Mononuclear cell (primary cell): ENCODE results near the gene PEX11G. TPM values are rescaled to one million over a fixed set of nuclear protein-coding genes. Genes with fewer than 3 reads are reported as not detected.

Experiments
- H3K27me3 ChIP-seq: 2 replicates; pipeline ENCODE4 v1.6.0; 2011; ENCODE audit warnings: low read length, control low read depth; ENCODE audit not compliant: insufficient read depth
- H3K4me1 ChIP-seq: 2 replicates; pipeline ENCODE4 v1.5.1; 2011; ENCODE audit warnings: mild to moderate bottlenecking, low read length, control low read depth; ENCODE audit not compliant: insufficient read depth
- H3K4me3 ChIP-seq: 2 replicates; pipeline ENCODE4 v1.5.1; 2011; ENCODE audit warnings: mild to moderate bottlenecking, low read length, moderate library complexity
- H3K9me3 ChIP-seq: 2 replicates; pipeline ENCODE4 v1.5.1; 2011; ENCODE audit warnings: low read depth, mild to moderate bottlenecking, control low read depth, low read length
- total RNA-seq: library from RNA; depleted of rRNA; stranded (reverse); fragments of >200 nt; gene quantifications from one replicate; pipeline ENCODE4 v1.2.3, GENCODE V29; 2012

PEX11G gene
- total RNA-seq, 1 donor = 0.21 TPM

DNA sequence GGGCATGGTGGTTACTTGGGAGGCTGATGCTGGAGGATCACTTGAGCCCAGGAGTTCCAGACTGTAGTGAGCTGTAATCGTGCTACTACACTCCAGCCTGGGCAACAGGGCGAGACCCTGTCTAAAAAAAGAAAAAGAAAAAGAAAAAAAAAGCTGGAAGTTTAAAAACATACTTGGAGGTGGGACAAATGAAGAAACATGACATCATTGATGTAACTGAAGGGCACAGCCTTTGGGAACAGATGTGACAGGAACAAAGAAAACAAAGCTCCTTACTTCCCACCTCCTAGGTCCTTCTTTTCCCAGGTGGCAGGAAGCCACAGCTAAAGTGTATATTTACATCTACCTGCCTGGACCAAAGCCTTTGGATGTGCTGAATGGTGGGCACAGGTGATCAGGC lies 1.9 kb downstream of the PEX11G start:
- H3K9me3 ChIP-seq = no peaks in the 10 kb centered on the region
- peaks cover 43% of the 10 kb centered on the region for H3K4me1 ChIP-seq
- no peaks in the 10 kb centered on the region for H3K27me3 ChIP-seq
- H3K4me3 ChIP-seq = no peak overlapping the region

DNA sequence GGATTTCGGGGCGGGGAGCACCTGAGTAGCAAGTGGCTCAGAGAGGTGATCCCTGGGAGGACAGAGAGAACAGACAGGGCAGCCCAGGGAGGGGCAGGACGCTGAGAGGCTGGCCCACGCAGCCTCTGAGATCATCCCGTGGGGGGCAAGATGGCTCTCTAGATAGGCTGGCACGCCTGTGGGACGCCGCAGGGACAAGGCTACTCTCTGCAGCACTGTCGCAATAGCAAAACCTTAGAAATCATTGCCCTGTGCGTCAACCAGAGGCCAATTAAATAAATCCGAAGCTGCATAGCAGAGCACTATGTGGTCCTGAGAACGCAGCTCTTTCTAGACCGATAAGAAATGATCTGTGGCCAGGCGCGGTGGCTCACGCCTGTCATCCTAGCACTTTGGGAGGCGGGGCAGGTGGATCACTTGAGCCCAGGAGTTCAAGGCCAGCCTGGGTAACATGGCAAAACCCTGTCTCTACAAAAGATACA lies 5.1 kb downstream of the PEX11G start:
- Histone ChIP-seq H3K27me3 (no peaks in the 10 kb centered on the region), H3K4me1 (peaks cover 16% of the 10 kb centered on the region), H3K9me3 (no peaks in the 10 kb centered on the region), H3K4me3 (no peak overlapping the region)

DNA sequence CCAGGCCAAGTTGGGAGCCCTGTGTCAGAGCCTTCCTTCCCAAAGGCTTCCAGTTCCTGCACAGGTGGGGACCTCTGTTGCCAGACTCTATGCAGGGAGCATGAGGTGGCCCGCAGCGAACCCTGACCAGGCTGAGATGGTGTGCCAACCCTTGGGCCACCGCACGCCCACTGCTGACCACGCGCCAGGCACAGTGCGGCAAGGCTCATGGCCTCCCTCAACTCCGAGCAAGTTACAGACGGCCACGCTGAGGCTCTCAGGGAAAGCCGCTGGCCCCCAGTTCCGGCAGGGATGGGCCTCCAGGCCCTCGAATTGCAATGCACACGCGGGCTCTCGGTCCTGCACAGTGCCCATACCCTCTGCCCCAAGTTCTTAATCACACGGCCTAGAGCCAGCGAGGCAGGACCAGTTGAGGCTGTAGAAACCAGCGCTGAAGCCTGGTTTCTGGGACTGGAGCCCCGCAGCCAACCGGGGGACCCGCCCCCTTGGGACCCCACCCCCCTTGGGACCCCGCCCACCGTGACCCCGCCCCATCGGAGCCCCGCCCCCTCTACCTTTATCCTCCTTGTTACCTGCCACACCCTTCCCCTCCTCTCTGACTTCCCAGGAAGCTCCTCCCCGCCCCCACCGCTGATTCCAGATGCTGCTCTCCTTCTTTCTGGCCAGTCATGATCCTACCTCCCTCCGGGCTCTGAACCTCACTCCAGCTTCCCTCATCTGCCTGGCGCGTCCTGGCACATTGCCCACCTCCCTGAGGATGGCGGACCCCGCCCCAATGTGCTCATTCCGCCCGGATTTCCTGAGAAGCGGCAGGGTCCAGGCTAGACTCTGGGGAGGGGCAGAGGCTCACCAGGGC lies 6.0 kb downstream of the PEX11G start:
- peaks cover 9% of the 10 kb centered on the region for H3K4me1 ChIP-seq
- no peaks in the 10 kb centered on the region for H3K27me3 ChIP-seq
- H3K4me3 ChIP-seq = no peak overlapping the region
- no peaks in the 10 kb centered on the region for H3K9me3 ChIP-seq

DNA sequence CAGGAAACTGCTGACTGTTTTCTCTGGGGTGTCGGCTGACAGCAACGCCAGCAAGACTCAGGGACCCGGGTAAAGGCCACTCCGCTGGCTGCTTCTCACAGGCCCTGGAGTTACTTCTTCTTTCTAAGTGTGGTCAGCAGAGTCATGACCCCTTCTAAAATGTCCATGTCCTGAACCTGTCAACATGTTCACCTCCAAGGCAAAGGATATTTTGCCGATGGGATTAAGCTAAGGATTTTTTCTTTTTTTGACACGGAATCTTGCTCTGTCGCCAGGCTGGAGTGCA lies 7.9 kb downstream of the PEX11G start:
- peaks cover 9% of the 10 kb centered on the region for H3K4me1 ChIP-seq
- no peak overlapping the region for H3K4me3 ChIP-seq
- H3K27me3 ChIP-seq = no peaks in the 10 kb centered on the region
- no peaks in the 10 kb centered on the region for H3K9me3 ChIP-seq

DNA sequence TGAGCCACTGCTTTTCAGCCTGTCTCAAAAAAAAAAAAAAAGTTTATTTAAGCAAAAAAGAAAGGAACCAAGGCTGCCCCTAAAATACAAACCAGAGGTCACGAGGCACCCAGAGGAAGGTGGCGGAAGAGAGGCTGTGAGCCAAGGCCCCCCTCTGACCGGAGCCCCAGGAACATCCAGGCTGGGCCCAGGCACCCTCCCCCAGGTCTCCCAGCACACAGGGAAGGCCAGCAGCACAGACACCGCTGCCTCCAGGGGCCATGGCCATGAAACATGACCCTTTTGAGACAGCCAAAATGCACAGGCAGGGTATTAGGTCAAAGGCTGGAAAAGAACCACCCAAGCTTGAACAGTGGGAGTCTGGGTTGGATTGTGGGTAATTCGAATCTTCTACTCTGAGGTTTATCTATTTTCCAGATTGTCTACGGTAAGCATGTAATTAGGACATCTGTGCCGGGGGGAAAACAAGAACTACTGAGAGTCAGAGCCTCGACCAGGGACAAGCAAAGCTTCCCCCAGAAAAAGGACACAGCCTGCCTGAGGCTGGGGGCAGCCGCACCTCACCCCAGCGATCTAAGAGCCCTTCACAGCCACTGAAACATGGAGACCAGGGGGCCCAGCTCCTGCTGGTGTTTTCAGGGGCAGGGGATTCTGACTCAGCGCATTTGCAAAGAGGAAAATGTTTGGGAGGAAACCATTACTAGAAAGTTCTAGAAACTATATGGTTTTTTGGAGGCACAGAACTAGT lies 8.4 kb downstream of the PEX11G start:
- H3K4me1 ChIP-seq = peaks cover 9% of the 10 kb centered on the region
- no peaks in the 10 kb centered on the region for H3K27me3 ChIP-seq
- H3K9me3 ChIP-seq = no peaks in the 10 kb centered on the region
- H3K4me3 ChIP-seq = no peak overlapping the region

DNA sequence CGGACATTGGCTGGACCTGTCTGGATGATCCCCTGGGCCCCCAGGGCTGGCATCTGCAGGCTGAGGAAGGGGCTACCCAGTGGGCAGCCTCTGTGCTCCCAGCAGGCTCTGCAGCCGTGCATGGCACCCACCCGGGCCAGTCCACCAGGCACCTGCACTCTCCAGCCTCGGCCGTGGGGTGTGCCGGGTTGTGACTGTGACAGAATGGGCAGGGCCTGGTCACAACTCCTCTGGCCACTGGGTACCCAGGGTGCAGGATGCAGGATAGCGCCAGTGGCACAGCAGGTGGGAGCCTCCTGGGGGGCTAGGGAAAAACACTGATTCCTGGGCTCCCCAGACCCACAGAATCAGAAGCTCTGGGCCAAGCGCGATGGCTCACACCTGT lies 10.0 kb downstream of the PEX11G start:
- Histone ChIP-seq H3K9me3 (no peaks in the 10 kb centered on the region), H3K4me3 (no peak overlapping the region), H3K4me1 (peaks cover 9% of the 10 kb centered on the region), H3K27me3 (no peaks in the 10 kb centered on the region)

DNA sequence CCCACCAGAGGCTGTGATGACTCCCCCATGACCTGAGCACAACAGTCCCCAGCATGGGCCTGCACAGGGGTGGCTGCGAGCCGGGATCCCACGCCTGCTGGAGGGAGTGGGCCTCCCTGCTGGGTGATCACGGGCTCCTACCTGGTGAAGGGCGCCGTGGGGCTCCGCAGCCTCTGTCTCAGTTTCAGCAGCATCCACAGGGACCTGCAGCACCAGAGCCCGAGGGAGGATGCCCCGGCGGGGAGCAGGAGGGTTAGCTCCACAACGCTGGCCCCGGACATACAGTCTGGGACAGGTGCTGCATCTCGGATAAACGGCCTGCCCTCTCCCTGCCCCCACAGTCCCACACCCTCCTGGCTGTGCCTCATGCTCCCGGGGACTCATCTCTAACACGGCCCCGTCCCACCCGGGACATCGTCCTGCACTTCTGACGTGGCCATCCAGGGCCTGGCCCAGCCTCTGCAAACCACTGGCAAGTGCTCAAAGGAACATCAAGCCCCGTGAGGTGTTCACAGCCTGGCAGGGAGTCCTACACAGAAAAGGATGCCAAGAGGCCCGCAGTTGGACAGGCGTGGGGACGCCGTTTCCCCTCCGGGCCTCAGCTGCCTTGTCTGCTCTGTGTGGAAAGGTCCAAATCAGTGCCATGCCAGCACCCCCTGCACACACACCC lies 10.5 kb downstream of the PEX11G start:
- no peaks in the 10 kb centered on the region for H3K9me3 ChIP-seq
- H3K27me3 ChIP-seq = no peaks in the 10 kb centered on the region
- H3K4me3 ChIP-seq = no peak overlapping the region
- peaks cover 5% of the 10 kb centered on the region for H3K4me1 ChIP-seq

DNA sequence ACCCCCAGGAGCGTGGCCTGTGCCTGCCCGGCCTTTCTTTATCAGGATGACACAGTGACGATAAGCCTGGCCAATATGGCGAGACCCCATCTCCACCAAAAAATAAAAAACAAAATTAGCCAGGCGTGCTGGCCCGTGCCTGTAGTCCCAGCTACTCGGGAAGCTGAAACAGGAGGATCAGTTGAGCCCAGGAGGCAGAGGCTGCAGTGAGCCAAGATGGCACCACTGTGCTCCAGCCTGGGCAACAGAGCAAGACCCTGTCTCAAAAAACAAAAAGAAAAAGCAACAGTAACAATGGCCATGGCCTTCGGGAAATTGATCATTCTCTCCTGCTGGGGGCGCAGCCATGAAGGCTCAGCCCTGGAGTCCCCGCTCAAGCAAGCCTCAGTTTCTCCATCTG lies 11.1 kb downstream of the PEX11G start:
- Histone ChIP-seq H3K4me1 (peaks cover 7% of the 10 kb centered on the region), H3K9me3 (no peaks in the 10 kb centered on the region), H3K4me3 (no peak overlapping the region), H3K27me3 (no peaks in the 10 kb centered on the region)

DNA sequence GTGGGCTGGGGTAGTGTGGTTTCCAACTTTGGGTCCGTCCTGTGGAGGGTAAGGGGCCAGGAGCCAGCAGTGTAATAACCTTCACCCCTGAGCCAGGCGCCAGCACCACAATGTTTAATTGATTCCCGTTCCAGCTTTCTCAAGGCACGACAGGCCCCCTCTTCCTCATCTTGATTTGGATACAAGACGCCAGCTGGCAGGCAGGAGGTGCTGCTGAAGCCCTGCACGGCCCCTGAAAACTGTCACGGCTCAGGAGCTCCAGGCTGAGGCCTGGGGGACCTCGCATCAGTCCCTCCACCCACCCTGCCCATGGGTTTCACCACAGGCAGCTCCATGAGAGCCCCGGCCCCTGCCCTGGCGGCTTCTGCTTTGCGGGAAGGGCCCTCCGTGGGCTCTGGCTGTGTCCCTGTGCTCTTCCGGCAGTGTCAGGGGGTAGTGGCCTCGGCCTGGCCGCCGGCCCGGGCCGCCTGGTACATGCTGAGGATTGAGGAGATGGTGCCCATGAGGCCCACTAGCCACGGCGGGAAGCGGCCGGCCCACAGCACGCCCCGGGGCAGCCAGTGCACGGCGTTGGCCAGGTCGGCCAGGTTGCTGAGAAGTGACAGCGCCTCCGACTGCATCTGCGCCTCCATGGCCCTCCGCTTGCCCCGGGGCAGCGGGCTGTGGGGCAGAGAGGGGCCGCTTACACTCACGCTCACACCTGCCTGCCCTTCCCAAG lies 11.9 kb downstream of the PEX11G start:
- no peaks in the 10 kb centered on the region for H3K27me3 ChIP-seq
- no peak overlapping the region for H3K4me3 ChIP-seq
- H3K9me3 ChIP-seq = no peaks in the 10 kb centered on the region
- H3K4me1 ChIP-seq = peaks cover 16% of the 10 kb centered on the region

DNA sequence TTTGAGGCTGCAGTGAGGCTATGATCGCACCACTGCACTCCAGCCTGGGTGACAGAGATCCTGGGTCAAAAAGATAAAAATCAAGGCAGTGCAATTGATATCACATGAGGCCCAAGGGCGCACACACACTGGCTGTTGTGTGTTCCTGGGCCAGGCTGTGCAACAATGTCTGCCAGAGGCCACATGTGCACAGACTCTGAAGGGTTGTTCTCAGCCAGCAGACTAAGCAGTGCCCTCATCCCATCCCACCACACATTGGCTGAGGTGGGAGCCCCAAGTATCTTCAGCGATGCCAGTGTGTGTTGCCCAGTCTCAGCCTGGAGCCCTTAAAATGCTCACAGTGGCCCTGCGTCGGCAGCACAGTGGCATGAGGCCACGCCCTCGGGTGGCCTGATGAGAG lies 12.6 kb downstream of the PEX11G start:
- Histone ChIP-seq H3K27me3 (no peaks in the 10 kb centered on the region), H3K4me1 (peaks cover 19% of the 10 kb centered on the region), H3K4me3 (no peak overlapping the region), H3K9me3 (no peaks in the 10 kb centered on the region)

DNA sequence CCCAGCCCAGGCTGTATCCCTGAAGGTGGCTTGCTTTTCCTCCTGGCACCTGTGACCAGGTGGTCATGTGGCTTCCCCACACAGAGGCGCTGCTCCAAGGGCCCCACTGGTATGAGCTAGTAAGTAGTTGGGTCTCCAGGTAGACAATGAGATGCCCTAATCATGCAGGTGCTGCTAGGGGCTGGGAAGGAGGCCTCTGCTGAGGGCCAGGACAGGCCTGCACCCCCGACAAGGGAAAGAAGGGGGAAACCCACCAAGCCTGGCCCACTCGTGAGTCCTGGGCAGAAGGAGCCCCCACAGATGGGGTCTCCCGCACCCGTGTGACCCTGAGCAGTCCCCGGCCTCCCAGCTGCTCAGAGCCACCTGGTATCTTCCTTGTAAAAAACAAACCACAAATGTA lies 13.2 kb downstream of the PEX11G start:
- peaks cover 19% of the 10 kb centered on the region for H3K4me1 ChIP-seq
- H3K9me3 ChIP-seq = no peaks in the 10 kb centered on the region

DNA sequence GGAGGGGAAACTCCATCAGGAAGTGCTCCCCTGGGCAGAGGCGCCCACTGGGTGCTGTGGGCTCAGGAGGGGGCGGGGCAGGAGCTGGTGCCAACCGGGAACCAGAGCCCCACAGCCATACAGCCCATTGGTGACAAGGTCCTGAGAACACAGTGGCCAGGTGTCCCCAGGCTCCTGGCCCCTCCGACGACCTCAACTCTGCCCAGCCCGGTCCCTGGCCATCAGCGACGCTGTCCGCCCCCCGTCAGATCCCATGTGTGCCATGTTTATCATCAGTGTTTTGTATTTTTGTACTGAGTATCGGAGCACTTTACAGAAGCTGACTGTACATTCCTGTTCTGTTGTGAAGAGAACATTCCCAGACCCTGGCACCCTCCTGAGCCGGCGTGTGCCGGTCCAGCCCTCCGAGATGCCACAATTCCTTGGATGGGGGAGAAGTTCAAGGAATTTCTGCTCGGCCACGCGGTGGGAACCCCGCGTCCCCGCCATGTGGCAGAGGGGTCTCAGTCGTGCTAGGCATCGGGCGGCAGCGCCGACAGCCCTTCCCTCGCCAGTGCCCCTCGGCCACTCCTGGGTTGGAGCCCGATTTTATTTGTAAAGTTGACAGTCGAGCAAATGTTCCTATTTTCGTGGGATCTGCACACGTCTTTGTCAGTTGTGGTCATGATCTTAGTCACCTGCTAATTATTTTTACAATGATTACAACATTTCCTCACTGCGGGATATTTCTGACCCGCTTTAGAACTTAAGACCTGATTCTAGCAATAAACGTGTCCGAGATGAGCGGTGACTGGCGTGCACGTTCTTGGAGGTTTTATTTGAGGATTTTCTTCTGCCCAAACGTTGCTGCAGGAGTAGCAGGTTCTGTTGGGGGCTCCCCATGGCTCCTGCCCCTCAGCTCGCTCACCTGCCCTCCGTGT lies 16.9 kb downstream of the PEX11G start:
- Histone ChIP-seq H3K9me3 (no peaks in the 10 kb centered on the region), H3K27me3 (no peaks in the 10 kb centered on the region), H3K4me3 (no peak overlapping the region), H3K4me1 (peaks cover 19% of the 10 kb centered on the region)

More for the DNA sequence above, 13.2 kb downstream of the PEX11G start:
- Histone ChIP-seq H3K27me3 (no peaks in the 10 kb centered on the region), H3K4me3 (no peak overlapping the region)

DNA sequence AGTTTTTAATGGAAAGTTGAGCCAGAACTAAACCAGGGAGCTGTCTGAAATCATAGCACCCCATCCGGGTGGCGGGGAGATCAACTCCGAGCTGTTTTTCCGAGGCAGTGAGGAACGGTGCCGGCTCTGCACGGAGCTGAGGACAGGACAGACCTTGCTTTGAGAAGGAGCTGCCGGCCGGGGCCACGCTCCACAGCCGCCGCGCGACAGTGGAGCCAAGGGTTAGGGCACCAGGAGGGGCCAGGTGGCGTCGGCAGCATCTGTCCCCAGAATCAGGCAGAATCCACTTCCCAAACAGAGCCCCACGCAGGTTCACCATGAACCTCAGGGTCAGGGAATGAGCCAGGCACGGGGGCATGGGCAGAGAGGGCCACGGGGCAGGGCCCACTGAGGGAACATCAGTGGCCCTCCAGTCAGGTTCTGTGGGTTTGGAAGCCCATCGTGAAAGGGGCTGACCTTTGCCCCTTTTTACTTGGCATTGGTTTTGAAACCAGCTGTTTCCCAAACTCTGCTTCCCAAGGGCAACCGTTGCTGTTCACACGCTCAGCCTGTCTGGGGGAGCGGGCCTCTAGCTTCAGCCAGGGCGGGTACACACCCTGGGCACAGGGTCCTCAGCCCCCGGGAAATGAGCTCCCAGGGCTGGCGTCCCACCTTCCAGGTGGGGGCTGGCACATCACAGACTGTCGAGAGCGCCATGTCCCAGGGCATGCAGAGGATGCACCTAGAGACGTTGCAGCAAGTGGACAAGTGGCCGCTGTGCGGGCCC lies 18.1 kb downstream of the PEX11G start:
- no peaks in the 10 kb centered on the region for H3K9me3 ChIP-seq
- no peak overlapping the region for H3K4me3 ChIP-seq
- peaks cover 19% of the 10 kb centered on the region for H3K4me1 ChIP-seq
- H3K27me3 ChIP-seq = no peaks in the 10 kb centered on the region
